ENCODE measurements around the gene TIMM23.
A peak's percentile ranks its signal among the peaks of the same experiment; 100 is the strongest.
"Not testable (repeated sequence)": the region's sequence is repeated elsewhere in the genome, so short reads cannot be mapped to it uniquely, and the experiment has no call there.

TIMM23 gene

DNA sequence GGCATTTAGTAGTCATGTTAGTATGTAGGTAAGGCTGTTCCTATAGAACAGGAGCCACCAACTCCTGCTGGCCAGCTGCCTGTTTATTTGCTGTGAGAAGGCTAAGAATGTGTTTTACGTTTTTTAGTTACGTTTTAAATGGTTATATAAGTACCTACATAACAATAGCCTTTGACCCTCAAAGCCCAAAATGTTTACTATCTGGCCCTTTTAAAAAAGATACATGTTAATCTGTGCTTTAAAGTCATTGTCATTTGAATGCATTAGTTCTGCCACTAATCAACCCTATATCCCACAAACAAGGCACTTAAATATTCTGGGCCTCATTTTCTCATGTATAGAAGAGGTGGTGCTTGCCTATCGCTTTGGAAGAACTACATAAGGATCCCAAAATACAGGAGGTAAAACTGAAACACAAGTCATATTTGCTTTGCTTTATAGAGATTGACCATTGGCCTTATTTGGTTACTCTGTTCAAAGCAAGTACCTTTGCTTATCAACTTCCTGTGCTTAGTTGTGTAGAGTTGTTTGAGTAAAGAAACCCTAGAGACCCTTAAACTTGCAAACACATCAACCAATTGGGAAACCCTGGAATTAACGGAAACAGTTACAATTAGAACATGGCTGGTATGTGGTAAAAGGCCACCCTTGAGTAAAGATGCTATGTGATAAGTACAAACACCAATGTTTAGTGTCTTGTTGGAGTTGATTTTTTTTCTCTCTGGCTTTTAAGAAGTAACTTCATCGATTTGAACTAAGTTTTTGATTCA, 25.9 kb downstream of the TIMM23 start:
- DNase-seq, result no peak

DNA sequence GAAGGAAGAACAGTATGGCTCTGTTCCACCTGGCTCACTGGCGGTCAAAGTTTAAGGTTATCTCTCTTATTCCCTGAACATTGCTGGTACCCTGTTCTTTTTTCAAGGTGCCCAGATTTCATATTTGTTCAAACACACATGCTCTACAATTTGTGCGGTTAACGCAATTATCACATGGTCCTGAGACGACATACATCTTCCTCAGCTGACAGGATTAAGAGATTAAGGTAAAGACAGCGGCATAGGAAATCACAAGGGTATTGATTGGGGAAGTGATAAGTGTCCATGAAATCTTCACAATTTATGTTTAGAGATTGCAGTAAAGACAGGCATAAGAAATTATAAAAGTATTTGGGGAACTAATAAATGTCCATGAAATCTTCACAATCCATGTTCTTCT, 27.7 kb downstream of the TIMM23 start:
- not testable (repeated sequence) for DNase-seq

DNA sequence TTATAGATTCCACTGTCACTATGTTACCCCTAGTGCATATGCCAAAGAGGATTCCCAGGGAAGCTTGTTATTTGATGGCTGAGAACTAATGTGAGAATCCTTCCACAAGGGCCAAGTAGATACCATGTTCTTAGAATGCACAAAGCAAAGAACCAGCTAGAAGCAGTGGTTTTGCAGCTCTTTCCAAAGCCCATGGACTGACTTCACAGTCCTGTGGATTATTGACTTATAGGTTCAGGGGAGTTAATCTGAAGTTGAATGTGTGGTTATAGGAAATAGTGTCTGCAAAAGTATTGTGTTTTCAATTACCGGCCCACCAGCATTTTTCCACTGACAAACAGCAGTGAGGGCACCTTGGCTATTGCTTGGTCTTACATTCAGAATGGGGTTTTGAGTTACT, 28.2 kb downstream of the TIMM23 start:
- DNase-seq, result no peak

DNA sequence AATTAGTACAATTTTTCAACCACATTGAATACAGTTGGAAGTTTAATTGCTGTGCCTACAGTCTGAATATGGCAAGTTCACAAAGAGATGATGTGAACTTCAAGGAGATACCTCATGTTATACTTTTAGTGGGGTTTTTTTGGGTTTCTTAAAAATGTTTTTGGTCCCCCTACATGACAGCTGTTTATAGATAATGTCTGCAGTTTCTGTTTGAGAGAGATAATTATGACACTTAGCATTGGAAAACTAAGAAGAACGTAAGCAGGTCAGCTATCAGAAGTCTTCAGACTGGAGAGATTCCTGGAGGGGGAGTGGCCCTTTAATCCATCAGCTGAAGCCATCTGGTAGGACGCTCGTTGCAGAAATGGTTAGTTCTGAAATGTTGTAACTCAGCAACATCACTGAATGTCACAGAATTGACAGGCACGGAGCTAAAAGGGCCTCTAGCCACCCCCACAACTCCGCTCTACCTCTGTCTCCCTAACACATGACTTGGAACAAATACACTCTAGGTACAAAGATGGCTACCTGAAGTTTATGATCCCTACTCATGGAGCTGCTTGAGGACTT, 29.0 kb downstream of the TIMM23 start:
- no peak for DNase-seq

DNA sequence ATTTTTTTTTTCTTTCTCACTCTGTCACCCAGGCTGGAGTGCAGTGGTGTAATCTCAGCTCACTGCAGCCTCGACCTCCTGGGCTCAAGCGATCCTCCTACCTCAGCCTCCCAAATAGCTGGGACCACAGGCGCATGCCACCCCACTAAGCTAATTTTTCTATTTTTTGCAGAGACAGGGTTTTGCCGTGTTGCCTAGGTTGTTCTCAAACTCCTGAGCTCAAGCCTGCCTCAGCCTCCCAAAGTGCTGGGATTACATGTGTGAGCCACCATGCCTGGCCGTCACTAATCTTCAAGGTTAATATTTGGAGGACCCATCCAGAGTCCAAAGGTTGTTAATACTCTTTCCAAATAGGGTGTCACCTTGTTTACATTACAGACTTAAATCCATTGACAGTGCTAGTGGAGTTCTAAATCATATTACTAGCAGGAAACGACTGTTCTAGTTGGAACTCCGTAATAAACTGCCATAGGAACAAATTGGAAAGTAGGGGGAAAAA, 29.9 kb downstream of the TIMM23 start:
- not testable (repeated sequence) for DNase-seq

DNA sequence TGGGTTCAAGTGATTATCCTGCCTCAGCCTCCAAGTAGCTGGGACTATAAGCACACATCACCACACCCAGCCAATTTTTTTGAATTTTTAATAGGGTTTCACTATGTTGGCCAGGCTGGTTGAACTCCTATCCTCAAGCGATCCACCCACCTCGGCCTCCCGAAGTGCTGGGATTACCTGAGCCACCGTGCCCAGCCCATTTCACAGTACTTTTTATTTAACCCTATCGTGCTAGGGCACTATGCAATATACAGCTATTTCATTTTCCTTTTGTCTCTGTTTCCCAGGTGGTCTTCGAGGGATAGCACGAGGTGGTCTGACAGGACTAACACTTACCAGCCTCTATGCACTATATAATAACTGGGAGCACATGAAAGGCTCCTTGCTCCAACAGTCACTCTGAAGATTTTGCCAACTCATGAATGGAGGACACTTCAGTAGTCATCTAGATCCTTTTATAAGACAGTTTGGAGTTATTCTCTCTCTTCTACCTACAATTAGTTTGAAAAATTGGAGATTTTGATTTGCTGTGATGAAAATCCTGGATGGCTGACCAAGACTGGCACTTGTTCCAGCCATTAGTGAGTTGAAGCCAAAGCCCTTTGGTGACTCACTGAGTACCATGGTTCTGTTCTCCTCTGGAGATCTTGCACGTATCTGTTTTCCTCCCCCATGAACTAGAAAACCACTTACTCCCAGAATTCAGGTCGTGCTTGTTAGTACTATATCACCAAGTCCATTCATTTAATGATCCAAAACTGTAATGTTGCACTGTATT, 30.8 kb downstream of the TIMM23 start:
- no peak for DNase-seq

DNA sequence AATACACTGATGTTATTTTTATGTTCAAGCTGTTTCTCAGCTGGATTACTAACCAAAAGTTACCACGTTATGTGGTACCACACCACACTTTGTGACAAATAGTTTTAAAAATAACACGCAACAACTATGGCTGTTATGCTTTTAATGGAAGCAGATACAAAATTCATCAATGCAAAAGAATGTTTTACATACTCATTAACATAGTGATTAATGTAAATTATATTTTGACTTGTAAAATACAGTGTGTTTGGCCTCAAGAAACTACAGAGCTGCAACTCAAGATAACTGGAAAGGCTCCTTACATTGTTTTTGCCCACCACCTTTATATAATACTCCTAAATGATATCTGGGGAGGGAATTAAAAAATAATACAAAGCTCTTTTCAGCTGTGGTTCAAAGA, 32.7 kb downstream of the TIMM23 start:
- no peak for DNase-seq

DNA sequence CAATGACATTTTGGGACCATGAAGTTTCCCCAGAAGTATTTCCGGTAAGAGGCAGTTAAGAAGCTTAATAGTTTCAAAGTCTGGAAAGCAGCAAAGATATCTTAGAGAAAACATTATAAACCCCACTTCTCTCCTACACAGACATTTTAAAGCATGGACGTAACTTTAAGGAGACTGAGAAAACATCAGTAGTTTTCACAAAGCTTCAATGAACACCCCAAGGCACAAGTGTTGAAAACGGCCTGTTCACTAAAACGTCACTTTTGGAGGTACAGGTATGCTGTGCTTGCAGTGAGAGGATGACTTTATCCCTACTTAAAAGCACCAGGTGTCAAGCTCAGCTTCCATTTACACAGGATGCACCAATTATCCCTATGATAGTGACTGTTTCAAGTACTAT, 33.1 kb downstream of the TIMM23 start:
- no peak for DNase-seq

DNA sequence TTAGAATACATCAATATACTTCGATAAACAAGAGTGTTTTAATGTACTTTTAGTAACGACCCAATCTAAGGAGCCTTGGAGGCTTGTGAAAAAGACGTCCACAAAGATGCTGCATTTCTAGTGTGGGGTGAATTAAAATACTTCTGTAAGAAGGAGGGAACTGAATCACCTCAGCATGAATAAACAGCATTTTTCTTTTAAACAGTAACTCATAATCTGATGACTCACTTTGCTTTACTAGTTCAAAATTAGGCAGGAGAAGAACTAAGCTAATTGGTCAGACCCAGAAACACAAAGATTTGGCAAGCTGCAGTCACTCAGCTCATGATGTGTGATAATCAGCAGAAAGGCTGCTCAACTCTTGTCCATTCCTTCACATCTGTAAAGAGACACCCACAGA, 33.9 kb downstream of the TIMM23 start:
- no peak for DNase-seq

DNA sequence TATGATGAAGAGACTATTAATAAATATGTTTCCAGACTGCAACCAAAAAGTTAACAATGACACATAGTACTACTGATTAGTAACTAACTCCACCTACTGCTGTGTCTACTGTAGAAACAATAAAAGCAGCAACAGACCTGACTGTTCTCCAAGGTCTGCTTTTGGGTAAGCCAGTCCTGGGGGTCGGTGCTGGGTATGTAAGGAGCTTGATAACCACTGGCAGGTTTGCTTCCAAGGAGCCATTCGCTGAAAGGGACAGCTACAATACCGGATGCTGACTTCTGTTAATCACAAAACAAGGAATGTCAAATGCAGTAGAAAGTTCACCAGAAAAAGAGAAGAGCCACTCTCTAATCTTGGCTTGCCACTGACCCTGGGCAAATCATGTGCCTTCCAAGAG, 40.5 kb downstream of the TIMM23 start:
- no peak for DNase-seq

DNA sequence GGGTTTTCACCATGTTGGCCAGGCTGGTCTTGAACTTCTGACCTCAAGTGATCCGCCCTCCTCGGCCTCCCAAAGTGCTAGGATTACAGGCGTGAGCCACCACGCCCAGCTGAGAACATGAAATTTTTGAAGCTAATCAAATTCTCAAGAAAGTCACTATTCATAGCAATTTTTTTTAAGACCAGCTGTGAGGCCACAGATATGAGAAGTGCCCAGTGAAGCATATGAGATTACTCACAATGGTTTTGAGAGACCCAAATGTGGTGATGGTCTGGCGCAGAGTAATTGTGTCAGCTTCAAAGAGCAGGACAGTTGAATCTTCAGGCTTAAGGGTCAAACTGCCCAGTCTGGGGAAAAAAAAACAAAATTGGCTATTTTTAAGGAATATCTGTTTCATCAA, 41.9 kb downstream of the TIMM23 start:
- no peak for DNase-seq

DNA sequence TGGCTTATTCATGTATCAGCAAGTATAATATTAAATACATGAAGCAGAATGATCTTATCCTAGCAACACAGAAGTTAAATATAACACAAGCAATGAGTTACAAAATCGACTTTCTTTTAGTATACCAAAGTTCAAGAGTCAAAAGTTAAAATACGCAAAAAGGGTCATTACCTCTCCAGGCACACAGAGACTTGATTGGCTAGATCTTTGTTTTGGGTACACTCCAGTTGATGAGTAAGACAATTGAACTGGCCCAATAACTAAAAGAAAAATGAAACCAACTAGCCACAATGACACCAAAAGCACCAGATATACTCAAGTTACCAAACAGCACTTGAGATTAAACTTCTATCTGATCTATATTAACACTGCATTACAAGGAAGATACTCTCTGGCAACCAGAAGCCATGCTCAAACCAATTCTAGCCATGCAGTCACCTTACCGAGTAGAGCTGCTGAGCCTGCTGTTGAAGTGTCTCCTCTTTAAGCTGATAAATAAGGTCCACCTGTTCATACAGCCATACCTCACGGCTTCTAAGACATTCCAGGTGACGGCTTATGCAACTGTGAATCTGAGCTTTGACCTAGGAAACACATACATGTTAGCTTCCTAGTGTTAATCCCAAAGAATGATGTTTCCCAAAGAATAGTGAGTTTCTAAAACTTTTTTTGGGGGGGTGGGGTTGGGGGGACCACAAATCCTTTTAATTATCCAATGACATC, 42.6 kb downstream of the TIMM23 start:
- DNase-seq, result no peak

DNA sequence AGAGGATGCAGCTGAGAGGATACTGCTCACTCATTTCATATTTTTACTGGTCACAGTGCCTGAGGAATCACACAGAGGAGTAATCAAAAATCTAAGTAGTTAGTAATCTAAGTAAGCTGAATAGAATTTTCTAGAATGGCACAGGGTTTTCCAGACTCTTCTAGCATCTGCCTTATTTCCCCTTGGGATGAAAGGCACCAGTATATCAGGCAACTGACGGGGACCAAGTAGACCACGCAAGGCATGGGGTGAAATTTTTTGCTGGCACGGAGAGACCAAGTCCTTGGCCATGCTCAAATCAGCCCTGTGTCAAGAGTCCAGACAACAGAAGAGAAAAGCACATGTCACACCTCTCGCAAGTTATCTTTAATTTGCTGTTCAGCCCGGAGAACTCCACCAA, 43.9 kb downstream of the TIMM23 start:
- no peak for DNase-seq

DNA sequence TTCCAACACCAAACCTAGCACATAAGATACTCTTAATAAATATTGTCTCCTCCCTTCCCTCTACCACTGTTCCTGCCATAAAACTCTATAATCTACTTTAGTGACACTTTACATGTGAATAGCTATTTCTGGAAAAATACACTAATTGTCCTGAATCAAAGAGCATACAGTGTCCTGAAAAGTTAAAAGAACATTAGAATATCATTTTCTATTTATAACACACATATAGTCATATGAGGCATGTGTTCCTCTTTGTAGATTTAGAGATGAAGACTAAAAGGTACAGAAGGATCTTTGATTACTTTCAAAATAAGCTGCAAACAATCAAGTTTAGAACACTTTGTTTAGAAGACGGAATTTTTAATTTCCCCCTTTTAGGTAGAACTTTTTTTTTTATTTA, 44.5 kb downstream of the TIMM23 start:
- no peak for DNase-seq

DNA sequence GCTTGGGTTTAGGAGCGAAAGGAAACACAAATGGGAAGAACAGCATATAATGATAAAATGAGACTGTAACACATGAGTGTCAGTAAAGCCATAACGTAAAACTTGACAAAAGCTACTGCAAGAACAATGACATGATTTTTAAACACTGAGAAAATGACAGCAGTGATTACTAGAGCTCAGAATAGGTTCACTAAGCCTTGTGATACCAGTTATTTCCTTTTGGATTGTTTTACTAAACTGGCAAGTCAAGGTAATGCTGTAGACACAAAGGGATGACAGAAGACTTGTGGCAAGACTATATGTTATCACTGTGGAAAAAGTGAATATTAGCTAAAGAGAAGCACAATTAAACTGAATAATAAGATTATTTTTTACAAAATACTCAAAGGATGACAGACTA, 45.4 kb downstream of the TIMM23 start:
- DNase-seq, result no peak

DNA sequence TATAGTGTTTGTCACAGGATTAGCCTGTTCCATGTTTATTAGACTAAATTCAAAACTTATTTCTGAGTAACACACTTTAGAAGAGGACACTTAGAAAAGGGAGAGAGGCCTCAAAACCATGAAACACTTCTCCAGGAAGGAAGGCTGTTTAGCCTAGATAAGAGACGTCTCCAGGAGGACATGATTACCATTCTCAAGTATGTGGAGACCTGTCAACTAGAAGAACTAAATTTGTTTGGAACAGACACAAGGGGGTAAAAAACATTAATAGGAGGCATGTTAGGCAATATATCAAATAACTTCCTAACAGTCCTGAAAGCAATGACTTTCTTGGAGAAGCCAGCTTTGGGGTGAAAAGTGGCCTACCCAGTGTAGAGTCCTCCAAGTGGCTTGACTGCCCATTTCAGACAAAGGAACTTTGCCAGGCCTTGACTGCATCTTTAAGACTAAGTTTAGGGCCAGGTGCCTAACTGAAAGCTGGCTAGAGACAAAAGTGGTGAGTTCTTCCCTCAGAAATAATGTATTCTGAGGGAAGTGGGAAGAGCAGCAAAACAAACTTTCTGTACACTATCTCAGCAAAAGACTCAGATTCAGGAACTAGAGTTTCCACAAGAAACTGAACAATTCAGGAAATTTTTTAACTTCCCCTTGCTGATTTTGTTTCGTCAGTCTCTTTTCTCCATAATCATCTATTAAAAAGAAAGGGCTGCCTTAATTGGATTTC, 46.3 kb downstream of the TIMM23 start:
- no peak for DNase-seq

DNA sequence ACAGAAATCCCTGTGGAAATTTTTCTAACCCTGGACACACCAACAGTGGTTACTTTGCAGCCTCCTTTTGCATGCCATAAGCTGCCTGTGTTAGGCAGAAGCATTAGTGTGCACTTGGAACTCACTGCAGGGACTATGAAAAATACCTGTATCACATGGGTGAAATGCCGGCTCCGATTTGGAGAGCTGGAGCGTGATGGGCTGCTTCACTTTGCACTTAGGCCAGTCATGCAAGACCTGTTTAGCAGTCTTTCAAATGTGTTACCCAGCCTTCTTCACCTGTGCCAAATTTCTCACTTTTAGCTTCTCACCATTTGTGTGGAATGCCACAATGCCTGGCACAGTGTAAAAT, 46.9 kb downstream of the TIMM23 start:
- DNase-seq, result no peak

DNA sequence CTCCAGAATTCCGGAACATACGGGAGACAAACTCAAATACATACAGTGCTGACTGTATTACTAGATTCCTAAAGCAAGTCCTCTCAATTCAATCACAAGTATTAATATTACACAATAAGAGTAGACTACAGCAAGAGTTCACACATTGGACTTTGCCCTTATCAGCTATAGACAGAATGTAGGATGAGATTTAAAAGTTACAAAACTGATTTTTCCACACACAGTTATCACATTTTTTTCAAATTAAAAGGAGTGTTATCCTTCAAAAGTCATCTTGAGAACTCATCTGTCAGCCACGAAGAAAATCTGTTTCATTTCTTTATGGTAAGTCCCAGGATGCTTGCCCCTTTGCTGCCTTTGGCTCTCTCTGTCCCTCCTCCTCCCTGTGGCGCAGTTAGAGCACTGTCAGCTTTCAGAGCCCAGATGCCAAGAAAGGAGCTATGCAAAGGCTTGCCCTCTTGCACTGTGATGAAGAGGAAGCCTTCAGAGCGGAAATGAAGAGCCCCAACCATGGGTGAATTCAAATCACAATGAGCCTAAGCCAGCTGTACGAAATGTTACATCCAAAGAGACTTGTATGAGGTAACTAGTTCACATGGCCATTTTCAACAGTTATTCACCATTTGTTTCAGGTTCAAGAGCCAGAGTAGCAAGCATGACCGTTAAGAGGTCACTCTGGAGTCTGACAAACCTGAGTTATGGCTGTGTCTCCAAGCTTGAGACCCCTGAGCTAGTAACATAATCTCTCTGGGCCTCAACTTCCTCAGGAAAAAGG, 47.5 kb downstream of the TIMM23 start:
- DNase-seq, result no peak

DNA sequence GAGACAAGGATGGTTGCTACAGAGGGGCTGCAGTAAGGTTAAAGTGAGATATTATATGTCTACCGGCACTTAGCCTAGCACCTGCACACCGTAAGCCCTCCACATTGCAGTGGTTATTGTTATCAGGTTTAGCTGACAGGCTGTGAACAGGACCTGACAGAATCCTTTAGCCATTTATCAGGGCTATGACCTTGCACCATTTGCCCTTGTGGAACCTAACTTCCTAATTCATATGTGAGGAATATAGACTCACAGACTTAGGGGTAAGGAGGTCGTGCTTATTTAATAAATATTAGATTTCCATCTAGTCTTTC, 48.0 kb downstream of the TIMM23 start:
- no peak for DNase-seq

DNA sequence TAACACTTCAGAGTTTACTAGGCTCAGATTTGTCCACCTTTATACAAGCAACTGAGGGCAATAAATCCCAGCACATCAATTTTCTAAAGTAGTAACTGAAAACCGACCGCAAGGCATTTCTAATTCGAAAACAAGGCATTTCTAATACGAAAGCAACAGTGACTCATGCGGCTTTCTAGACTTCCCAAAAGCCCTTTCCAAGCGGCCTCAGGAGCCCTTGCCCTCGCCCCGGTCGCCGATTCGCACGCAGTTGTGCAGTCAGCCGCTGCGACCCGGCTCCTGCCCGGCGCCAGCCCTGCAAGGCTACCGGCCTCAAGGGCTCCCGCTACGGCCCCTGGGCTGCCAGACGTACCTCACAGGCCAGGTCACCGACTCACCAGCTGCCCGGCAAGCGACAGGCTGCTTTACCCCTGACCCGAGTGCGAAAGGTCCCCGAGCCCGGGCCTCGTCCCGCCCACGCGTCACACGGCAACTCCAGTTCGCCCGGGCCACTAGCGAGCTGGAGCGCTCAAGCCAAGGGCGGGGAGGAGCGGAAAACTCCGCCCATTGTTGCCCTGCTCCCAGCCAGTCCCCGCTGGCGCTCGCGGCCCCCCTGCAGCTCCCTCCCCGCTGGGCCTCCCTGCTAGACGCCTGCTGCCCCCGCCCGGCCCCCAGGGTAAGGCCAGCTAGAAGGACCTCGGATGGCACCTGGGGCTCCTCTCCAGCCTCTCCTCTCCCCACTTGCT, 50.9 kb downstream of the TIMM23 start:
- peak; percentile 68 to 71 for DNase-seq

DNA sequence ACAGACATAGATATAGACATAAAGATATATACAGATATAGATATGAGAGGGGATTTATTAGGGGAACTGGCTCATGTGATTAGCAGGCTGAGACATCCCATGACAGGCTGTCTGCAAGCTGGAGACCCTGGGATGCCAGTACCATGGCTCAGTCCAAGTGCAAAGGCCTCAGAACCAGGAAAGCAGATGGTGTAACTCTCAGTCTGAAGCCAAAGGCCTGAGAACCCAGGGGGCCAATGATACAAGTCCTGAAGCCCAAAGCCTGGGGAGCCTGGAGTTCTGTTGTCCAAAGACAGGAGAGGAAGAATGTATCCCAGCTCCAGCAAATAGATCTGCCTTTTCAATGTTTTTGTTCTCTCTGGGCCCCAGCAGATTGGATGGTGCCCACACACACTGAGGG, 52.7 kb downstream of the TIMM23 start:
- no peak for DNase-seq

Measured in activated CD4-positive, alpha-beta T cell treated with anti-CD3 and anti-CD28 coated beads for 4 hours (primary cell).